Panc1 (cell line): ENCODE results near the gene SYNDIG1L. TPM values are rescaled to one million over a fixed set of nuclear protein-coding genes. Genes with fewer than 3 reads are reported as not detected.

Experiments used
- ATAC-seq: fragments of 200-7000 bp; cut with Tn5 transposase; 2 replicates; pipeline ENCODE4 v1.9.1; 2020; ENCODE audit warnings: mild to moderate bottlenecking, moderate library complexity
- BruUV-seq: library from RNA; stranded (reverse); fragments of 400-500 nt; replicated peaks from 2 replicates; lab custom pipeline; 2021; lab: Mats Ljungman, UMichigan
- CTCF ChIA-PET: fragments of 300-600 bp; sonication (Branson Sonifier 250); formaldehyde crosslinking; loops from one replicate; lab custom pipeline; 2022; ENCODE audit warnings: antibody characterized with exemption; lab: Charles Lee
- POLR2A ChIA-PET: fragments of 300-600 bp; sonication (Branson Sonifier 250); formaldehyde crosslinking; loops from one replicate; lab custom pipeline; 2022; ENCODE audit warnings: antibody characterized with exemption; lab: Charles Lee
- DNase-seq: peaks from one replicate; pipeline ENCODE4 v3.0.0-alpha.2; 2010; ENCODE audit warnings: low read depth, low spot score
- H3K27ac ChIP-seq: 2 replicates; pipeline ENCODE4 v1.5.1; 2011; ENCODE audit warnings: mild to moderate bottlenecking, low read length, inconsistent platforms
- H3K27me3 ChIP-seq: fragments of 200-500 bp; sonication (Bioruptor generic); 2 replicates; pipeline ENCODE4 v1.6.0; 2014; ENCODE audit warnings: low read length, inconsistent platforms; ENCODE audit not compliant: control insufficient read depth, insufficient read depth
- H3K36me3 ChIP-seq: fragments of 200-500 bp; sonication (Bioruptor generic); 2 replicates; pipeline ENCODE4 v1.5.1; 2014; ENCODE audit warnings: inconsistent platforms, mild to moderate bottlenecking, low read length, moderate library complexity; ENCODE audit not compliant: control insufficient read depth, insufficient read depth
- H3K4me1 ChIP-seq: 2 replicates; pipeline ENCODE4 v1.5.1; 2011; ENCODE audit warnings: inconsistent platforms, mild to moderate bottlenecking, low read length, moderate library complexity; ENCODE audit not compliant: control insufficient read depth, insufficient read depth
- H3K4me3 ChIP-seq, 2 experiments: 2 replicates each; pipeline ENCODE4 v1.5.1; 2011 to 2012; ENCODE audit warnings: low read depth in 2 of 2, low read length in 2 of 2, mild to moderate bottlenecking in 2 of 2, inconsistent platforms in 1 of 2, moderate library complexity in 1 of 2
- H3K9me3 ChIP-seq: fragments of 200-500 bp; sonication (Bioruptor generic); 2 replicates; pipeline ENCODE4 v1.5.1; 2014; ENCODE audit warnings: low read depth, mild to moderate bottlenecking, inconsistent platforms, low read length, moderate library complexity; ENCODE audit not compliant: control insufficient read depth, insufficient read depth
- POLR2AphosphoS5 ChIP-seq: IDR thresholded peaks from 2 replicates; pipeline ENCODE4 v1.6.1; 2012; ENCODE audit warnings: mild to moderate bottlenecking, low read depth, low read length, moderate library complexity
- SIN3A ChIP-seq: IDR thresholded peaks from 2 replicates; pipeline ENCODE4 v1.6.1; 2012; ENCODE audit warnings: low read depth, mild to moderate bottlenecking, low read length, moderate library complexity, borderline replicate concordance; ENCODE audit not compliant: insufficient read depth
- TCF7L2 ChIP-seq: IDR thresholded peaks from 2 replicates; pipeline ENCODE4 v1.6.1; 2011; ENCODE audit warnings: mild to moderate bottlenecking, low read depth, low read length, inconsistent platforms
- in situ Hi-C: cut with HindIII; loops from 2 replicates; pipeline ENCODE4 v1.10.0; 2016; ENCODE audit warnings: low sequenced_read_pairs, low pct_unique_long_range_greater_than_20kb
- intact Hi-C: fragments of 100-400 bp; cut with micrococcal nuclease; formaldehyde crosslinking; loops from one replicate; pipeline ENCODE4 v1.10.0; 2022; ENCODE audit not compliant: unreplicated experiment
- total RNA-seq: library from RNA; stranded (reverse); gene quantifications from one replicate; pipeline ENCODE4 v1.2.1, GENCODE V29; 2021; ENCODE audit not compliant: unreplicated experiment
- TF ChIP-seq, protein P1 (sequence below): fragments of 450-650 bp; IDR thresholded peaks from 2 replicates; pipeline ENCODE4 v1.5.1; 2017; ENCODE audit warnings: mild to moderate bottlenecking
- TF ChIP-seq, protein P2 (sequence below), 2 experiments: IDR thresholded peaks; 2 replicates each; pipeline ENCODE4 v1.6.1; 2011 to 2012; ENCODE audit warnings: low read depth in 2 of 2, control low read depth in 1 of 2, low read length in 1 of 2, mild to moderate bottlenecking in 1 of 2, moderate library complexity in 1 of 2; ENCODE audit not compliant: insufficient read depth in 1 of 2

Gene SYNDIG1L
- total RNA-seq, 1 experiment from 2014 or later = not detected

DNA sequence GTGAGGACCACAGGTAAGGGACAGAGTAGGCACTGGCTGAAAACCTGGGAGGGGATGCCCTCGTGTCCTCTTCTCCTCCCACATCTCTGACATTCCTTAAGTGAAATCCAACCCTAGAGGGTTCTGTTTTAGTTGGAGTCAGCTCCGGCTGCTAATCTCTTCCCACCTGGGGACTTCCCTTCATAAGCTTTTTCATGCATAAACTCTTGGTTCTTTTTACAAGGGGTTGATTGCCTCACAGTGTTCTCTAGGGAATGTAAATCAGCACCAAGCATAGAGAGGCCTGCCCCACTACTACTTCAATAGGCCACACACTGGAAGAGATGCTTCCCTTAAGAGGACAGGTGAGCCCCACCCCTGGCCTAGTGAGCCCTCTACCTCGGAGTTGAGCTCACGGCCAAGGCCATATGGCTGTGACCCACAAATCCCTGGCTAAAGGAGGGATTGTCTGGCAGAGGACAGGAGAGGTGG, 3.2 kb upstream of the SYNDIG1L start:
- POLR2A ChIA-PET = interaction anchor here (0.6 kb wide), 1 partner anchor 31 kb away, joined by 3 read pairs; no protein-coding TSS in a partner anchor
- in situ Hi-C loops (no loop called here), intact Hi-C loops (no loop called here)
- no peaks in the 10 kb centered on the region for H3K4me1 ChIP-seq
- no peak overlapping the region for H3K27ac ChIP-seq
- ATAC-seq (no peak), DNase-seq (no peak)
- no peaks in the 10 kb centered on the region for H3K9me3 ChIP-seq
- no peaks in the 10 kb centered on the region; the same call in 1 of the 2 replicates for H3K27me3 ChIP-seq
- H3K4me3 ChIP-seq = no peak overlapping the region
- no TSS peak for BruUV-seq
- H3K36me3 ChIP-seq = no peaks in the 10 kb centered on the region; the same call in 1 of the 2 replicates
- no peak for TF ChIP-seq TCF7L2
- TF ChIP-seq, protein P1, sequence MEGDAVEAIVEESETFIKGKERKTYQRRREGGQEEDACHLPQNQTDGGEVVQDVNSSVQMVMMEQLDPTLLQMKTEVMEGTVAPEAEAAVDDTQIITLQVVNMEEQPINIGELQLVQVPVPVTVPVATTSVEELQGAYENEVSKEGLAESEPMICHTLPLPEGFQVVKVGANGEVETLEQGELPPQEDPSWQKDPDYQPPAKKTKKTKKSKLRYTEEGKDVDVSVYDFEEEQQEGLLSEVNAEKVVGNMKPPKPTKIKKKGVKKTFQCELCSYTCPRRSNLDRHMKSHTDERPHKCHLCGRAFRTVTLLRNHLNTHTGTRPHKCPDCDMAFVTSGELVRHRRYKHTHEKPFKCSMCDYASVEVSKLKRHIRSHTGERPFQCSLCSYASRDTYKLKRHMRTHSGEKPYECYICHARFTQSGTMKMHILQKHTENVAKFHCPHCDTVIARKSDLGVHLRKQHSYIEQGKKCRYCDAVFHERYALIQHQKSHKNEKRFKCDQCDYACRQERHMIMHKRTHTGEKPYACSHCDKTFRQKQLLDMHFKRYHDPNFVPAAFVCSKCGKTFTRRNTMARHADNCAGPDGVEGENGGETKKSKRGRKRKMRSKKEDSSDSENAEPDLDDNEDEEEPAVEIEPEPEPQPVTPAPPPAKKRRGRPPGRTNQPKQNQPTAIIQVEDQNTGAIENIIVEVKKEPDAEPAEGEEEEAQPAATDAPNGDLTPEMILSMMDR = no peak
- TF ChIP-seq SIN3A = no peak
- TF ChIP-seq, protein P2, sequence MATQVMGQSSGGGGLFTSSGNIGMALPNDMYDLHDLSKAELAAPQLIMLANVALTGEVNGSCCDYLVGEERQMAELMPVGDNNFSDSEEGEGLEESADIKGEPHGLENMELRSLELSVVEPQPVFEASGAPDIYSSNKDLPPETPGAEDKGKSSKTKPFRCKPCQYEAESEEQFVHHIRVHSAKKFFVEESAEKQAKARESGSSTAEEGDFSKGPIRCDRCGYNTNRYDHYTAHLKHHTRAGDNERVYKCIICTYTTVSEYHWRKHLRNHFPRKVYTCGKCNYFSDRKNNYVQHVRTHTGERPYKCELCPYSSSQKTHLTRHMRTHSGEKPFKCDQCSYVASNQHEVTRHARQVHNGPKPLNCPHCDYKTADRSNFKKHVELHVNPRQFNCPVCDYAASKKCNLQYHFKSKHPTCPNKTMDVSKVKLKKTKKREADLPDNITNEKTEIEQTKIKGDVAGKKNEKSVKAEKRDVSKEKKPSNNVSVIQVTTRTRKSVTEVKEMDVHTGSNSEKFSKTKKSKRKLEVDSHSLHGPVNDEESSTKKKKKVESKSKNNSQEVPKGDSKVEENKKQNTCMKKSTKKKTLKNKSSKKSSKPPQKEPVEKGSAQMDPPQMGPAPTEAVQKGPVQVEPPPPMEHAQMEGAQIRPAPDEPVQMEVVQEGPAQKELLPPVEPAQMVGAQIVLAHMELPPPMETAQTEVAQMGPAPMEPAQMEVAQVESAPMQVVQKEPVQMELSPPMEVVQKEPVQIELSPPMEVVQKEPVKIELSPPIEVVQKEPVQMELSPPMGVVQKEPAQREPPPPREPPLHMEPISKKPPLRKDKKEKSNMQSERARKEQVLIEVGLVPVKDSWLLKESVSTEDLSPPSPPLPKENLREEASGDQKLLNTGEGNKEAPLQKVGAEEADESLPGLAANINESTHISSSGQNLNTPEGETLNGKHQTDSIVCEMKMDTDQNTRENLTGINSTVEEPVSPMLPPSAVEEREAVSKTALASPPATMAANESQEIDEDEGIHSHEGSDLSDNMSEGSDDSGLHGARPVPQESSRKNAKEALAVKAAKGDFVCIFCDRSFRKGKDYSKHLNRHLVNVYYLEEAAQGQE (IDR thresholded peaks at IDR 0.05; ENCODE audit: insufficient read depth in 1 of 2, low read depth in 2 of 2, low read length in 1 of 2) = no peak
- no peak for TF ChIP-seq POLR2AphosphoS5
- CTCF ChIA-PET = no interaction called here

DNA sequence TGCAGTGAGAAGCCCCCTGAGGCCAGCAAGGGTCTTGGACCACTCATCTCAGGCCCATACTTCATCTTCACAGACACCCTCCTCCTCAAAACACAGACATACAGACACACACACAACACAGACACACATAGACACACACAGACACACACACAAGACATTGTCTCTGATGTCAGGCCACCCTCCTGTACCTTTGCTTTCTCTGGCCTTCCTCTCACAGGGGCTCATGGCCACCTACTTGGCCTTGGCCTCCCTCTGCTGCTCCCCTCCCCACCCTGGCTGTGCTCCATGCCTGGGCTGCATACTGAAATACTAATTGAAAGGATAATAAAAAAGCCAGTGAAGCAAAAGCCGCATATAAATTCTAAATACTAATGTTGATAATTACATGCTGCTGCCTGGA, 1.6 kb upstream of the SYNDIG1L start:
- no peaks in the 10 kb centered on the region; the same call in 1 of the 2 replicates for H3K36me3 ChIP-seq
- H3K27me3 ChIP-seq = peaks cover 4% of the 10 kb centered on the region; the same call in 1 of the 2 replicates
- no peak overlapping the region for H3K4me3 ChIP-seq
- in situ Hi-C loops = no loop called here
- intact Hi-C loops = no loop called here
- H3K27ac ChIP-seq = no peak overlapping the region
- DNase-seq = no peak
- TF ChIP-seq SIN3A = no peak
- no peak for ATAC-seq
- H3K4me1 ChIP-seq = no peaks in the 10 kb centered on the region
- ChIA-PET CTCF (no interaction called here), POLR2A (no interaction called here)
- no peaks in the 10 kb centered on the region for H3K9me3 ChIP-seq
- no TSS peak for BruUV-seq

DNA sequence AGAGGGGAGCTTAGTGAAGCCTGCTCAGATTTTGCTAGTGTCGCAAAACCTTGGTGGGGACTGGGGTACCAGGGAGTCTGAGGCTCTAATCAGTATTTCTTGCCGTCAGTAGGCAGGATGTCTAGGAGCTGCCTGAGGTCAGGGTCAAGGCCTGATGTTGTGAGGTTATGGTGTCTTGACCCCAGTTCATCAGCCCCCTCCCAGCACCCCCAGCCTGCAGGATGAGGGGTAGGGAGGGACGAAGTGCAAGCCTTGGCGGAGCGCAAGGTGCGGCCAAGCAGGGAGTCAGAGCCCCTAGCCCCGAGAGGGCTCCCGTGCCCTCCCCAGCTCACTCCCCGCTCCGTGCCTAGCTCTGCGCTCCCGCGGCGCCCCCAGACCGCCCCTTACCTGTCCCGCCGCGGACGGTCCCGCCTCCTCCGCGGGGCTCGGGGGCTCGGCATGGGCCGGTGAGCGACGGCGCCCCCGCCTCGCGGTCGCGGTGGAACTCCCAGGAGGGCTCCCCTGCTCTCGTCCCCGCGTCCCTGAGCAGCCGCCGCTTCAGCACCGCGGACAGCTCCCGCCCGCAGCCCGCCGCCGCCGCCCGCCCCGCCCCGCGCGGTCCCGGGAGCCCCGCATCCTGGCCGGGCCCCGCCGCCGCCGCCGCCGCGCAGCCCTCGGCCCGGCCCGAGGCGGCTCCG, 347 bp downstream of the SYNDIG1L start:
- ChIA-PET POLR2A (no interaction called here), CTCF (no interaction called here)
- intact Hi-C loops = no loop called here
- Histone ChIP-seq H3K4me1 (no peaks in the 10 kb centered on the region), H3K27ac (no peak overlapping the region), H3K27me3 (peaks cover 7% of the 10 kb centered on the region; the same call in 1 of the 2 replicates), H3K9me3 (no peaks in the 10 kb centered on the region), H3K4me3 (no peak overlapping the region), H3K36me3 (no peaks in the 10 kb centered on the region)
- no peak for TF ChIP-seq POLR2AphosphoS5
- no peak for TF ChIP-seq TCF7L2
- TF ChIP-seq, protein P1 = no peak
- TF ChIP-seq SIN3A = no peak
- TF ChIP-seq, protein P2 (IDR thresholded peaks at IDR 0.05; ENCODE audit: insufficient read depth in 1 of 2, low read depth in 2 of 2, low read length in 1 of 2) = peak; percentile 82 to 92
- DNase-seq (no peak), ATAC-seq (peak; percentile 73; the same call in 1 of the 2 replicates)
- no TSS peak for BruUV-seq
- in situ Hi-C loops = no loop called here
